HepG2 (cell line): ENCODE results near the gene MAN2A1.

Experiments
- ARNT ChIP-seq: fragments of 450-650 bp; IDR thresholded peaks from 2 replicates; pipeline ENCODE4 v1.6.1; 2017
- BCL6 ChIP-seq: IDR thresholded peaks from 2 replicates; pipeline ENCODE4 v1.6.1; 2016; ENCODE audit warnings: missing genetic modification reagents, missing compliant biosample characterization
- CHD2 ChIP-seq: IDR thresholded peaks from 2 replicates; pipeline ENCODE4 v1.6.1; 2011; ENCODE audit warnings: low read depth, low read length, improper control_type of control experiment
- JUNB ChIP-seq: sonication (generic); formaldehyde crosslinking; IDR thresholded peaks from 2 replicates; pipeline ENCODE4 v1.8.0; 2022; ENCODE audit warnings: missing genetic modification reagents, mild to moderate bottlenecking, borderline replicate concordance
- POLR2A ChIP-seq, 2 experiments: IDR thresholded peaks; 2 replicates each; pipeline ENCODE4 v1.6.1; 2011; ENCODE audit warnings: low read depth in 2 of 2, low read length in 2 of 2, mild to moderate bottlenecking in 1 of 2, moderate library complexity in 1 of 2; ENCODE audit not compliant: insufficient read depth in 1 of 2
- ZNF282 ChIP-seq: fragments of 450-650 bp; IDR thresholded peaks from 2 replicates; pipeline ENCODE4 v1.6.1; 2018; ENCODE audit not compliant: partially characterized antibody

- no peak for TF ChIP-seq JUNB (CRISPR knock-in tag)
- no peak for TF ChIP-seq CHD2
- no peak for TF ChIP-seq ZNF282
- no peak for TF ChIP-seq POLR2A (IDR thresholded peaks at IDR 0.05; ENCODE audit: insufficient read depth in 1 of 2, low read depth in 2 of 2, low read length in 2 of 2)
- no peak for TF ChIP-seq BCL6 (CRISPR knock-in tag)
- no peak for TF ChIP-seq ARNT
Measured at GRCh38 chr5:109676920-109677319, 12.8 kb upstream of the MAN2A1 start.
